LNCAP (cell line): ENCODE measurements around the gene TTC38.

Experiments
- CTCF ChIP-seq: fragments of 450-650 bp; IDR thresholded peaks from 2 replicates; pipeline ENCODE4 v1.5.1; 2017; ENCODE audit warnings: mild to moderate bottlenecking

The TTC38 gene

DNA sequence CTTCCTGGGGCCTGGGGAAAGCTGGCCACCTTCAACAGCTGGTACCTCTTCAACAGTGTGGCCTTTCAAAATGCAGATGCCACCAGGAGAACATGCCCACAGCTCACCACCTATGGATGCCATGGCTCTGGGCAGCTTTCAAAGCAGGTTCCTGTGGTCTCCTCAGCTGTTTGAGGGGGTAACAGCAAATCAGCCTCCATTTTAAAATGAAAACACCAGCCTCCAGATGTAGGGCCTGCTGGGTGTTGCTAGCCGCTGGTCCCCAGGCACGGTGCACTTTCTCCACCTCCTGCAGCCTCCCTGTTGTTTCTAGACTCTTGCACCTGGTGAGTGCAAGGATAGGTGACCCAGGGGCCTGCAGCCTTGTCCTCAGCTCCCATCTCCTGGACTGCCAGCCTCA, 27.7 kb upstream of the TTC38 start:
- TF ChIP-seq CTCF = no peak

DNA sequence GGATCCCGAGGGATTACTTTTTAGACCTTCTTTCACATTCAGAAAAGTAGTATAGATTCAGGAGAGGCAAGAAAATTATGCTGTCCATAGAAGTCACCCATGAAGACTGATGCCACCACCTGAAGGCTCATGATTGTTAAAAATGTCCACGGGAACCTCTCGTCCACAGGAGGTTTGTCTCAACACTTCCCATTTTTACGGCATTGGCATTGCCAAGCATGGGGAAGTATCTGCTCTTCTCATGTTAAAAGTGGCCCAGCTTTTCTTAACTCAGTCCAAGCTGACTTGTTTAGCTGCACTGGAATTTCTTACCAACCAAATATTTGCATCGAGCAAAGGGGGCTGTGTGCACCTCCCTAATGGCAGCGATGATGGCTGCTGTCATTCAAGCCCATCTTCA, 27.3 kb upstream of the TTC38 start:
- TF ChIP-seq CTCF = no peak

DNA sequence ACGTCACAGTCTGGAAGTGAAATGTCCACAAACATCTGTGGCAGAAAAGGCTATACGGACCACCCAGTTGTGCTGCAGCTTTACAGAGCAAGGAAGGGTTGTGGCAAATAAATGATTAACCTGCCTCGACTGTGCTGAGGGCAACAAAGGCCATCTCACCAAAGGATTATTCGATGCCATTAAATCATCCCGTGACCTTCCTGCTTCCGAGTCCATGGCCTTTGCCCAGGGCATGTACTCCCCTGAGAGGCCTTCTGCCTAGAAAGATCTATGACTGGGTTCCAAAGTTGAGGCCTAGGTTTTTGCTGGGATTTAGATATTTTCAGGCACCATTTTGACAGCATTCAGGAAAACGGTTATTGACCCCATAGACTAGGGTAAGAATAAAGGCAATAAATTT, 26.9 kb upstream of the TTC38 start:
- no peak for TF ChIP-seq CTCF

- TF ChIP-seq CTCF = no peak
Measured at GRCh38 chr22:46241396-46242007, 26.3 kb upstream of the TTC38 start.

- TF ChIP-seq CTCF = no peak
Measured at GRCh38 chr22:46242076-46242475, 25.7 kb upstream of the TTC38 start.

GRCh38 chr22:46244771-46245170, 23.0 kb upstream of the TTC38 start:
- no peak for TF ChIP-seq CTCF

- TF ChIP-seq CTCF = no peak
Measured at GRCh38 chr22:46245511-46245910, 22.3 kb upstream of the TTC38 start.

DNA sequence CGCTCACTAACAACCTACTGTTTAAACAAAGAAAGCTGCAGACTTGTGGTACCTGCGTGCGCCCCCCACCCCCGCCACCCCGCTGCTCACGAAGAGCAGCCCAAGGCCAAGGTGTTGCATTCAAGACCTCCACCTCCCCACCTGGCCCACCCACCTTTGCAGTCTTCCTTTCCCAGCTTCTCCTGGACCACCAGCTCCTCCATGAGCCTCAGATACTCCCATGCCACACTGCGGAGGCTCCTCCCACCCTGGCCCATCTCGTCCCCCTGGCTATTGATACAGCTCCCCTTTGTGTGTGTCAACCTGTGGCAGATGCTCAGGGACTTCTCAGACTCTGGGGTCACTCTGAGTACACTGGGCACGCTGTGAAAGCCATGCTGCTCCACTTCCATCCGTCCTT, 21.6 kb upstream of the TTC38 start:
- TF ChIP-seq CTCF = no peak
